Neural crest cell (in vitro differentiated cells): ENCODE measurements around the gene PDGFC. TPM values are rescaled to one million over a fixed set of nuclear protein-coding genes. Genes with fewer than 3 reads are reported as not detected.

Experiments
- DNase-seq: peaks from one replicate; pipeline ENCODE4 v3.0.0; 2021; ENCODE audit warnings: low read depth, mixed read lengths, low spot score
- H3K27ac Mint-ChIP-seq: one replicate; pipeline ENCODE4 v1.8.0; 2021; ENCODE audit warnings: mild to moderate bottlenecking, mixed read lengths; ENCODE audit not compliant: unreplicated experiment
- H3K27me3 Mint-ChIP-seq: 2 replicates; pipeline ENCODE4 v1.8.0; 2021; ENCODE audit warnings: low read depth, mild to moderate bottlenecking, mixed read lengths
- H3K36me3 Mint-ChIP-seq: 2 replicates; pipeline ENCODE4 v1.8.0; 2021; ENCODE audit warnings: low read depth, mild to moderate bottlenecking, mixed read lengths
- H3K4me1 Mint-ChIP-seq: 2 replicates; pipeline ENCODE4 v1.8.0; 2021; ENCODE audit warnings: mixed read lengths
- H3K4me3 Mint-ChIP-seq: one replicate; pipeline ENCODE4 v1.8.0; 2021; ENCODE audit warnings: mild to moderate bottlenecking, mixed read lengths
- H3K9me3 Mint-ChIP-seq: 2 replicates; pipeline ENCODE4 v1.8.0; 2021; ENCODE audit warnings: mixed read lengths
- CTCF ChIP-seq: fragments of 200-600 bp; sonication (generic); conservative IDR thresholded peaks from 2 replicates; pipeline ENCODE4 v1.5.0; 2021; ENCODE audit warnings: antibody characterized with exemption, mild to moderate bottlenecking
- total RNA-seq: library from RNA; stranded (reverse); gene quantifications from 2 replicates; pipeline ENCODE4 v1.2.1, GENCODE V29; 2021

The PDGFC gene
- total RNA-seq, 1 donor from 2014 or later: 19.1 TPM

- no peak for TF ChIP-seq CTCF
- H3K27me3 Mint-ChIP-seq: no peaks in the 10 kb centered on the region
- no peak overlapping the region for H3K27ac Mint-ChIP-seq
- no peak overlapping the region for H3K4me3 Mint-ChIP-seq
- no peak for DNase-seq
- H3K4me1 Mint-ChIP-seq: no peaks in the 10 kb centered on the region
- no peaks in the 10 kb centered on the region for H3K36me3 Mint-ChIP-seq
- H3K9me3 Mint-ChIP-seq: peaks cover 3% of the 10 kb centered on the region
These were observed 141.2 kb downstream of the PDGFC start for GRCh38 chr4:156830351-156830750.

- Mint-ChIP-seq H3K27me3 (no peaks in the 10 kb centered on the region), H3K4me1 (no peaks in the 10 kb centered on the region), H3K9me3 (peaks cover 3% of the 10 kb centered on the region), H3K4me3 (no peak overlapping the region), H3K36me3 (no peaks in the 10 kb centered on the region), H3K27ac (no peak overlapping the region)
- no peak for TF ChIP-seq CTCF
- DNase-seq: no peak
These were observed 142.3 kb downstream of the PDGFC start for GRCh38 chr4:156829201-156829873.

- H3K36me3 Mint-ChIP-seq: no peaks in the 10 kb centered on the region
- TF ChIP-seq CTCF: no peak
- H3K9me3 Mint-ChIP-seq: peaks cover 3% of the 10 kb centered on the region
- no peak overlapping the region for H3K4me3 Mint-ChIP-seq
- no peaks in the 10 kb centered on the region for H3K4me1 Mint-ChIP-seq
- DNase-seq: no peak
- H3K27ac Mint-ChIP-seq: no peak overlapping the region
- H3K27me3 Mint-ChIP-seq: no peaks in the 10 kb centered on the region
These were observed 144.1 kb downstream of the PDGFC start for GRCh38 chr4:156827519-156827918.

GRCh38 chr4:156825074-156825473, 146.5 kb downstream of the PDGFC start:
- peaks cover under 1% of the 10 kb centered on the region for H3K36me3 Mint-ChIP-seq
- no peak overlapping the region for H3K4me3 Mint-ChIP-seq
- TF ChIP-seq CTCF: no peak
- H3K4me1 Mint-ChIP-seq: no peaks in the 10 kb centered on the region
- DNase-seq: no peak
- no peak overlapping the region for H3K27ac Mint-ChIP-seq
- H3K27me3 Mint-ChIP-seq: no peaks in the 10 kb centered on the region
- H3K9me3 Mint-ChIP-seq: no peaks in the 10 kb centered on the region

- H3K4me1 Mint-ChIP-seq: no peaks in the 10 kb centered on the region
- TF ChIP-seq CTCF: no peak
- H3K9me3 Mint-ChIP-seq: peaks cover 4% of the 10 kb centered on the region
- H3K4me3 Mint-ChIP-seq: no peak overlapping the region
- H3K27me3 Mint-ChIP-seq: no peaks in the 10 kb centered on the region
- H3K36me3 Mint-ChIP-seq: peaks cover 6% of the 10 kb centered on the region
- no peak for DNase-seq
- no peak overlapping the region for H3K27ac Mint-ChIP-seq
These were observed 147.0 kb downstream of the PDGFC start for GRCh38 chr4:156824451-156825060.
